ENCODE results near the gene XYLT1. TPM values are rescaled to one million over a fixed set of nuclear protein-coding genes. Genes with fewer than 3 reads are reported as not detected.

XYLT1 gene
- total and polyA plus RNA-seq, 8 donors: 6.0 to 8.4 (median 7.3) TPM

DNA sequence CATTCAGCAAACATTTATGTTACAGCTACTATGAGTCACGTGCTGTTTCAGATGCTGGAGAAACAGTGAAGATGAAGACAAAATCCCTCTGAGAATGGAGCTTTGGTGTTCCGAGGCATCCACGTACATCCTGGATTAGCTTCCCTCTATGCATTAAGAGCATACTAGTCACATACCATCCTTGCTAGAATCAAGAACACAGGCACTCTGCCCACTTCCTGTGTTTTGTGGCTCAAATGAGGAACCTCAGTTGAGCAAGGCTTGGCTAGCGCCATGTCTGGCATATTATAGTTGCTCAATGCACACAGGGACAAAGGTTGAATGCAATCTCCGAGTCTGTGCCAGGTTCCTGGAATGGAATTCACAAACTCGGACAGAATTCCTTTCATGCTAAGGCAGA, 297.5 kb downstream of the XYLT1 start:
- Histone ChIP-seq H3K9me3 (no peaks in the 10 kb centered on the region), H3K36me3 (no peaks in the 10 kb centered on the region), H3K27me3 (no peaks in the 10 kb centered on the region), H3K27ac (peak overlapping the region in 1 of 2 donors; percentile 71), H3K4me1 (peaks cover 0 to 30% of the 10 kb centered on the region in 2 donors), H3K4me3 (no peak overlapping the region)
- TF ChIP-seq, protein P1, sequence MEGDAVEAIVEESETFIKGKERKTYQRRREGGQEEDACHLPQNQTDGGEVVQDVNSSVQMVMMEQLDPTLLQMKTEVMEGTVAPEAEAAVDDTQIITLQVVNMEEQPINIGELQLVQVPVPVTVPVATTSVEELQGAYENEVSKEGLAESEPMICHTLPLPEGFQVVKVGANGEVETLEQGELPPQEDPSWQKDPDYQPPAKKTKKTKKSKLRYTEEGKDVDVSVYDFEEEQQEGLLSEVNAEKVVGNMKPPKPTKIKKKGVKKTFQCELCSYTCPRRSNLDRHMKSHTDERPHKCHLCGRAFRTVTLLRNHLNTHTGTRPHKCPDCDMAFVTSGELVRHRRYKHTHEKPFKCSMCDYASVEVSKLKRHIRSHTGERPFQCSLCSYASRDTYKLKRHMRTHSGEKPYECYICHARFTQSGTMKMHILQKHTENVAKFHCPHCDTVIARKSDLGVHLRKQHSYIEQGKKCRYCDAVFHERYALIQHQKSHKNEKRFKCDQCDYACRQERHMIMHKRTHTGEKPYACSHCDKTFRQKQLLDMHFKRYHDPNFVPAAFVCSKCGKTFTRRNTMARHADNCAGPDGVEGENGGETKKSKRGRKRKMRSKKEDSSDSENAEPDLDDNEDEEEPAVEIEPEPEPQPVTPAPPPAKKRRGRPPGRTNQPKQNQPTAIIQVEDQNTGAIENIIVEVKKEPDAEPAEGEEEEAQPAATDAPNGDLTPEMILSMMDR (IDR thresholded peaks at IDR 0.05): no peak
- intact Hi-C loops (cut with DNase I): no loop called here
- DNase-seq: peak in 1 of 4 donors; percentile 80
- peak; percentile 77 for ATAC-seq

DNA sequence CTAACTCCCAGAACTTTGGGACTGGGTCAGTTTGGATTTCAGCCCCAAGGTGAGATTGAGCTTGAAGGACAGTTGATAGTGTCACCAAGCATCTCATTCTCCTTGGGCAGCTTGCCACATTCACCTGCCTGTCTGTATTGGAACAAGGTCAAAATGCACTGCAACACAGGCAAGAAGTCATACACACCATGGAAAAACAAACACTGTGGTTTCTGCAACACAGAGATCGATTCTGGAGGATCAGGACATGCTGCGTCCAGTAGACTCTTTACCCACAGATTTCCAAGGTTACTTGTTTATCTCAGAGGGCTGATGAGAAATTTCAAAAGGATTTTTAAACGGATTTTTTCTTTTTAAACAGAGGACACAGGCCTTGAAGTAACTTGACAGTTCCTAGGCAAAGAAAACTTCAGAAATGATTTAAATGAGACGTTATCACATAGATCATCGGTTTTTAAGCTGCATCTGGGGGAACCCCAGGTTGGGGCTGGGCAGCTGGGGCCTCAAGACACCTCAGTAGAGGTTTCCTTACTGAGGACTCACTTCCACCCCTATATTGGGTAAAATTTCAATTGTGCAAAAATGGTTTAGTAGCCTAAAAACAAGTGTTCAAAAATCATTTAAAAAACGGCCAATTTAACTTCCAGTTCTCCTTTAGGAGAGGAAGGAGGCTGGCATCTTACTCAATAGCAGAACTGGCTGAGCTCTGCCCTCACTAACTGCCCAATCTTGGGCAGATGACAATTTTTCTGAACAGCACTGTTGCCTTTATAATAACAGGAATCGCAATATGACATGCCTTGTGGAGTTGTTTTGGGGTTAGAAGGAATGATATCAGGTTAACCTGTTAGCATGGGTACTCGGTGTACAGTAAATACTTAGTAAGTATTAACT, 299.3 kb downstream of the XYLT1 start:
- no peak overlapping the region for H3K4me3 ChIP-seq
- H3K9me3 ChIP-seq: no peaks in the 10 kb centered on the region
- ATAC-seq (peak; percentile 40), DNase-seq (no peak)
- peaks cover 0 to 25% of the 10 kb centered on the region in 2 donors for H3K4me1 ChIP-seq
- TF ChIP-seq, protein P1 (IDR thresholded peaks at IDR 0.05): no peak
- H3K36me3 ChIP-seq: no peaks in the 10 kb centered on the region
- no peaks in the 10 kb centered on the region for H3K27me3 ChIP-seq
- H3K27ac ChIP-seq: peak overlapping the region in 1 of 2 donors; percentile 71
- intact Hi-C loops (cut with DNase I): no loop called here

DNA sequence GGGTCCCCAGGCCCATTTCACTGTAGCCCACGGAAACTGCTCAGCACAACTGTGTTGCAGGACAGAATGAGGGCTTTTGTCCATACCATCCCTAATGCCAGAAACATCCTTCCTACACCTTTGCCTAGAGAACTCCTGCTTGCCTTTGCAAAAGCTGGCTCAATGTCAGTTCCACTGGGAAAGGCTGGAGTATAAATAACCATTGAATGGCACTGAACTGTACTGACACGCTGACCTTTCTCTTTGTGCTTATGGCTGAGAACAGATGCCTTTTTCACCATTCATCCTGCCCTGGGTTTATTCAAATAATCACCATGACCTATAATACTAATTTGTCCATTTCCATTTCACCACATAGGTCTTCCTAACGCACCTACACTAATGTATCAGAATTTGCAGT, 300.3 kb downstream of the XYLT1 start:
- no peak for ATAC-seq
- H3K27me3 ChIP-seq: no peaks in the 10 kb centered on the region
- H3K27ac ChIP-seq: no peak overlapping the region
- no peak overlapping the region for H3K4me3 ChIP-seq
- H3K36me3 ChIP-seq: no peaks in the 10 kb centered on the region
- no peaks in the 10 kb centered on the region for H3K9me3 ChIP-seq
- TF ChIP-seq, protein P1 (IDR thresholded peaks at IDR 0.05): no peak
- intact Hi-C loops (cut with DNase I): no loop called here
- H3K4me1 ChIP-seq: peaks cover 0 to 25% of the 10 kb centered on the region in 2 donors
- no peak for DNase-seq

DNA sequence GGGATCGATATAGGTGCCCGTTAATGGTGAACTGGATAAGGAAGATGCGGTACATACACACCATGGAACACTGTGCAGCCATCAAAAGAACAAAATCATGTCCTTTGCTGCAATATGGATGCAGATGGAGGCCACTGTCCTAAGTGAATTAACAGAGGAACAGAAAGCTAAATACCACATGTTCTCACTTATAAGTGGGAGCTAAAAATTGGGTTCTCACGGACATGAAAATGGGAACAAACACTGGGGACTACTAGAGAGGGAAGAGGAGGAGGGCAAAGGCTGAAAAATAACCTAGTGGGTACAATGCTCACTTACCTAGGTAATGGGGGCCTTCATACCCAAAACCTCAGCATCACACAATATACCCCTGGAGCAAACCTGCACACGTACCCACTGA, 302.6 kb downstream of the XYLT1 start:
- Histone ChIP-seq H3K9me3 (no peaks in the 10 kb centered on the region), H3K4me3 (no peak overlapping the region), H3K27me3 (no peaks in the 10 kb centered on the region), H3K27ac (no peak overlapping the region), H3K36me3 (no peaks in the 10 kb centered on the region), H3K4me1 (peaks cover 0 to 28% of the 10 kb centered on the region in 2 donors)
- ATAC-seq: no peak
- intact Hi-C loops (cut with DNase I): no loop called here
- no peak for DNase-seq
- TF ChIP-seq, protein P1 (IDR thresholded peaks at IDR 0.05): no peak

DNA sequence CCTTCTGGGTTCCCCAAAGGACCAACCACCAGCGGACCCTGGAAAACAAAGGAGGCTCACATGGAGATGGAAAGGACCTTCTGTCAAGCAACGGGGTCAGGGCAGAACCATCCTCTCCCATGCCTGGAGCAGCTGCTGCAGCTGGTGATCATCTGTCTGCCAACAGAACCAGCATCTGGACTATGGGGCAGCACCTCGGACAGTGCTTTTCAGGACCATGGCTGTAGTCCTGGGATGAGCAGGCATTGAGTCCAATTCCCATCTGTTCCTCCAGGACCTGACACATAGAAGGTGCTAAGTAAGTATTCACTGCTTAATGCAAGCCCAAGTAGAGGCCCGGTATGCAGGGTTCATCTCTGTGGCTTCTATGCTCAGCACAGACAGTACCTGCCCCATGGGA, 304.7 kb downstream of the XYLT1 start:
- H3K4me1 ChIP-seq: peaks cover 0 to 20% of the 10 kb centered on the region in 2 donors
- no peaks in the 10 kb centered on the region for H3K36me3 ChIP-seq
- ATAC-seq: no peak
- TF ChIP-seq, protein P1 (IDR thresholded peaks at IDR 0.05): no peak
- no peaks in the 10 kb centered on the region for H3K27me3 ChIP-seq
- no peak for DNase-seq
- intact Hi-C loops (cut with DNase I): no loop called here
- H3K4me3 ChIP-seq: no peak overlapping the region
- H3K9me3 ChIP-seq: no peaks in the 10 kb centered on the region
- no peak overlapping the region for H3K27ac ChIP-seq
